MM.1S (cell line): Measurements from ENCODE around the gene SLC35D2.

ENCODE experiments used
- CTCF ChIP-seq: fragments of 300-600 bp; sonication (generic); IDR thresholded peaks from 2 replicates; pipeline ENCODE4 v1.5.1; 2016; ENCODE audit warnings: antibody characterized with exemption, low read length, mixed read lengths
- EZH2 ChIP-seq: fragments of 300-600 bp; sonication (generic); optimal IDR thresholded peaks from 2 replicates; pipeline ENCODE3; 2017; ENCODE audit warnings: low read depth, mild to moderate bottlenecking, antibody characterized with exemption, low read length, mixed read lengths

- TF ChIP-seq CTCF (no peak), EZH2 (no peak)
Measured at GRCh38 chr9:96400132-96400910, 16.8 kb upstream of the SLC35D2 start.
